SHP77 (cell line): Measurements from ENCODE around the gene FN1.

Source experiments
- DNase-seq, 2 experiments: peaks; one replicate each; lab custom pipeline; 2025; lab: John Stamatoyannopoulos, UW

FN1 gene

DNA sequence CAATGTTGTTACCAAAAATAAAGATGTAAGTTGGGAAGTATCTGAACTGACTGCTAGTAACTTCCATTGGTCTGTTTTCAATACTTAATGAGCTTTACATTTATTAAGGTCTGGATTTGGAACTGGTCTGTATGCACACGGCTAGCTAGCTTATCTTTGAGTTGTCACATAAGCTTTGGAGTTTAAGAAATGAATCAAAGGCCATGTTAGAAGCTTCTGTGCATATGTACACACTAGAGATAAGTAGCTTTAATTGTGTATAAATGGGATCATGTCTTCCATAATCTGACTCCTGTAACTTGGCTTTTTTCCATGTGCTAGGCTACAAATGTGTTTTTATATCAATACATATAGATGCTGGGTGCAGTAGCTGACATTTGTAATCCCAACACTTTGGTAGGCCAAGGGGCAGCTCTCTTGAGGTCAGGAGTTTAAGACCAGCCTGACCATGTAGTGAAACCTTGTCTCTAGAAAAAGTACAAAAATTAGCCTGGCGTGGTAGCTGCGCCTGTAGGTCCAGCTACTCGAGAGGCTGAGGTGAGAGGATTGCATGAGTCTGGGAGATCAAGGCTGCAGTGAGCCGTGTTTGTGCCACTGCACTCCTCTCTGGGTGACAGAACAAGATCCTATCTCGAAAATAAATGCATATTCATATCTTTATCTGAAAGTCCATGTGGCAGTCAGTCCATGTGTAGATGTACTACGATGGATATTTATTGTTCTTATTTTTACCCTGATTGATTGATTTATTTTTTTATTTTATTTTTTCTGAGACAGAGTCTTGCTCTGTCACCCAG lies 96.8 kb downstream of the FN1 start:
- no peak for DNase-seq

DNA sequence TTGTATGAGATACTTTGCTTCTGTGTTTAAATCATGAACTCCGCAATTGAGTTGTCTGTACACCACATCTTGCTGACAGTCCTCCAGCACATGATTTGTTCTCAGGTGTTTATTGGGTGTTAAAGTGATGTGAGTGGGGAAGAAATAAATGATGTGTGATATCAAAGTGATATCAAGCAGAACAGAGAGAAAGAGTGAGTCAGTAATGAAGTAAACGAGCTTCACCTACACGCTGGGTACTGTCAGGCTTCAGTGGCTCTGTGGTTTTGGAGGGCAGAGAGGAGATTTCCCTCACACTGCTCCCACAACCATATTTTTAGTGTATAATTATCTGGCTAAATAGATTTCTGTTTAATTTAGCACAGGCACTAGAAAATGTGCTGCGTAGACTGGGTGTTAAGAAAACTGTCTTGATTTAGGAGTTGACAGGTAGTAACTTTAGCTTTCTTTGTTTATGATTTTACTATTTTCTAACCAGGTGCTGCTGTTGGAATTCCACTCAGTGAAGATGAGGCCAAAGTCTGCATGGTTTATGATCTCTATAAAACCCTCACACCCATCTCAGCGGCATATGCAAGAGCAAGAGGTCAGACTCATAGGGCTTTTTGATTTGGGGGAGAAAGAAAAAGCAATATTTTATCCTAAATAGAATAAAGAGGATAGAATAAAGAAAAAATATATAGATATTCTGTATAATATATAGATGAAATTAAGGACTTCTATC lies 102.8 kb downstream of the FN1 start:
- no peak for DNase-seq

DNA sequence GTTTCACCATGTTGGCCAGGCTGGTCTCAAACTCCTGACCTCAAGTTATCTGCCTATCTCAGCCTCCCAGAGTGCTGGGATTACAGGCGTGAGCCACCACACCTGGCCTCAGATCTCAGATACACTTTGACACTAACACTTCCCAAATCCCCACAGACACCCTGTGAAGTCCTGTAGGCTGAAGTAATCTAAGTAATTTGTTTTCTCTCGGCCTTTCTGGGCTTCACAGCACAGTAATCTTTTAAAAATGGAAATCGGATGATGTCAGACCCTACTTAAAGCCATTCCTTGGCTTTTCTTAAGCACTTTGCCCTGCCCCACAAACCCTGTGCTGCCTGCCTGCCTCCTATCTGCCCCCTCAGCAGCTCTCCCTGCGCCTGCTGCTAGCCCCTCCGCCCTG lies 107.8 kb downstream of the FN1 start:
- no peak for DNase-seq

DNA sequence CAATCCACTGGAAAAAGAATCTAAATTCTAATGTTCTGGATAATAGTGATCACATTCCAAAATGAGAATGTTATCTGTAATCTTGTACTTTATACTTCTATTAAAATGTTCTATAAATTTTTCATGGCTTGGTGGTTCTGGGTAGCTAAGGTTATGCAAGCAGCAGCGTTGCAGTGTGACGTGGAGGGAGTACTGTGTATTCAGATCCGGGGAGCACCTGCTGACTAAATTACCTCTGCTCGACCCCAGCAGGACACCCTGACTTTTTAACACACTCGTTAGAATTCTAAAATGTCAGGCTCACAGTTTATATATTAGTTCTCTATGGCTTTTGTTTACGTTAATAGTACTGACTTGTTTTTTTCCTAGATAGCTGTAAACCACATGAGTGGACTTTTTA lies 111.1 kb downstream of the FN1 start:
- no peak for DNase-seq

DNA sequence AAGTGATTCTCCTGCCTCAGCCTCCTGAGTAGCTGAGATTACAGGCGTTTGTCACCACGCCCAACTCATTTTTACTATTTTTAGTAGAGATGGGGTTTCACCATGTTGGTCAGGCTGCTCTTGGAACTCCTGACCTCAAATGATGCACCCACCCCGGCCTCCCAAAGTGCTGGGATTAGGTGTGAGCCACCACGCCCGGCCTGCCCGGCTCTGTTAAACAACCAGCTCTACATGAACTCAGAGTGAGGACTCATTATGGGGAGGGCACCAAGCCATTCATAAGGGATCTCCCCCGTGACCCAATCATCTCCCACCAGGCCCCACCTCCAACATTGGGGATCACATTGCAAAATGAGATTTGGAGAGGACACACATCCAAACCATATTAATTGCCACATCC lies 115.2 kb downstream of the FN1 start:
- DNase-seq: no peak

DNA sequence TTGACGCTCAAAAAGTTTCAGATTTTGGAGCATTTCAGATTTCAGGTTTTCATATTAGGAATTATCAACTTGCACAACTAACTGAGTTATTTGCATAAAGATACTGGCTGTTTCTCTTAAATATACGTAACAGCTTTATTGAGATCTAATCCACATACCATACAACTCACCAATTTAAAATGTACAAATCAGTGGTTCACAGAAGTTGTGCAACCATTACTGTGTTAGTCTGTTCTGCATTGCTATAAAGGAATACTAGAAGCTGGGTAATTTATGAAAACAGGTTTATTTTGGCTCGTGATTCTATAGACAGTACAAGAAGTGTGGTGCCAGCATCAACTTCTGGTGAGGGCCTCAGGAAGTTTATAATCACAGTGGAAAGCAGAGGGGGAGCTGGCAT lies 115.8 kb downstream of the FN1 start:
- DNase-seq: no peak

DNA sequence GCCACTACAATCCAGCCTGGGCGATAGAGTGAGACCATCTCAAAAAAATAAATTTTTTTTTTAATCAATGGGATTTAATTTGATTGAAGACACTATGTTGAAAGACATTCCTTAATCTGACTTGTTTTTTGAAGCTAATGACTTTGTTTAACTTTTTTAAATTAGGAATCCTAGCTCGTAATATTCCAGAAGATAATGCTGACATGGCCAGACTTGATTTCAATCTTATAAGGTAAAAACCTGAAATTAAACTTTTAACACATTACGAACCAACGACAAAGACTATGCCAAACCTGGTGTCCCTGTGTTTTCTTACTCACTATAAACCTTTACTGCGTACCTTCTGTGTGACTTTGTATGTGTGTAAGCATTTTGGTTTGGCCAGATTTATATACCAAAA lies 116.4 kb downstream of the FN1 start:
- no peak for DNase-seq

DNA sequence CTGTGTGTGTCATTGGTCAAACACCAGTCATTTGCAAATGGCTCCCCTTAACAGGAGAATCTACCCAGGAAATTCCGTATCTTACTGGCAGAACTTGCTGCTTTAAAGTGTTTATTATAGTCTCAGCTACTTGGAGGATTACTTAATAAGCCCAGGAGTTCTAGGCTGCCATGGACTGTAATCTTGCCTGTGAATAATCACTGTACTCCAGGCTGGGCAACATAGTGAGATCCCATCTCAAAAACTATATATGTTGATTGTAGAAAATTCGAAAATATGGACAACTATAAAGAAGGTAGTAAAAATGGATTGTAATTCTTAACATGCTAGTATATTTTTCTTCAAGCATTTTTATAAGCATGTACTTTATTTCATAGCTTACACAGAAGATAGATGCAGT lies 119.5 kb downstream of the FN1 start:
- DNase-seq: no peak

DNA sequence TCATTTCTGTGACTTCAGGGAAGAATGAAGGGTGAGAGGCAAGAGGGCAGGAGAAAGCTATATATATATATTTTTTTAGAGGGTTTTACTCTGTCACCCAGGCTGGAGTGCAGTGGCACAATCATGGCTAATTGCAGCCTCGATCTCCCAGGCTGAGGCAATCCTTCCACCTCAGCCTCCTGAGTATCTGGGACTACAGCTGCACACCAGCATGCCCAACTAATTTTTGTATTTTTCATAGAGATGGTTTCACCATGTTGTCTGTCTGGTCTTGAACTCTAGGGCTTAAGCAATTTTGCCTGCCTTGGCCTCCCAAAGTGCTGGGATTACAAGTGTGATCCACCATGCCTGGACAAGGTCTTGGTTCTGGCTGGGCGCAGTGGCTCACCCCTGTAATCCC lies 120.6 kb downstream of the FN1 start:
- no peak for DNase-seq

DNA sequence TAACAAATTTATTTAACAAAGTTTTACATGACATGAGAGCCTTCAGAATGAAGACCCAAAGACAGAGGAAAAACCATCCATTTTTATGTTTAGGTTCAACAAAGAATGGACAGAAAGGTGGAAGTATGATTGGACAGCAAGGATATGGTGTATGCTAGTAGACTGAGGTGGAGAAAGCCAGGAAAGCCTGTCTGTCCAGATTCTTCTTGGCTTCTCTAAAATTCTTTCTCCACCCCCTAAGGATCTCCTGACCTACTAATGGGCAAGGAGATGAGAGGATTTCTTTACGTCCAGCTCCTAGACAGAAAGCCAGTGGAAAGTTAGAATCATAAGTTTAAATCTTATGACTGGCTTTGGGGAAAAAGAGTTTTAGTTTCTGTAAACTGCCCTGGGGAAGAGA lies 121.0 kb downstream of the FN1 start:
- no peak for DNase-seq

DNA sequence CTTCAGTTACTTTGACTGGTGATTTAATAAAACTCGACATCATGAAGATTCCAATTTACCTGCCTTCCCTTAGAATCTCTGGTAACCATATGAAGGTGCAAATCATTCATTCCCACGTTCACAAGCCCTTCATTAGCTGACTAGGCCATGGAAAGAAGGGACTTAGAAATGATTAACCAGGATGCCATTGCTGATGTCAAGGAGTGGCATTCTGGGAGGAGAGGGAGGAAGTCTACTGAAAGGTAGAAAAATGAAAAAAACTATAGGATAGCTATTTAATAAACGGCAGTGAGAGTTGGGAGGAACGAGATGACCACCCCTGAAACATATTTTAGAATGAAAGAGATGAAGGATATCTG lies 122.6 kb downstream of the FN1 start:
- no peak for DNase-seq

DNA sequence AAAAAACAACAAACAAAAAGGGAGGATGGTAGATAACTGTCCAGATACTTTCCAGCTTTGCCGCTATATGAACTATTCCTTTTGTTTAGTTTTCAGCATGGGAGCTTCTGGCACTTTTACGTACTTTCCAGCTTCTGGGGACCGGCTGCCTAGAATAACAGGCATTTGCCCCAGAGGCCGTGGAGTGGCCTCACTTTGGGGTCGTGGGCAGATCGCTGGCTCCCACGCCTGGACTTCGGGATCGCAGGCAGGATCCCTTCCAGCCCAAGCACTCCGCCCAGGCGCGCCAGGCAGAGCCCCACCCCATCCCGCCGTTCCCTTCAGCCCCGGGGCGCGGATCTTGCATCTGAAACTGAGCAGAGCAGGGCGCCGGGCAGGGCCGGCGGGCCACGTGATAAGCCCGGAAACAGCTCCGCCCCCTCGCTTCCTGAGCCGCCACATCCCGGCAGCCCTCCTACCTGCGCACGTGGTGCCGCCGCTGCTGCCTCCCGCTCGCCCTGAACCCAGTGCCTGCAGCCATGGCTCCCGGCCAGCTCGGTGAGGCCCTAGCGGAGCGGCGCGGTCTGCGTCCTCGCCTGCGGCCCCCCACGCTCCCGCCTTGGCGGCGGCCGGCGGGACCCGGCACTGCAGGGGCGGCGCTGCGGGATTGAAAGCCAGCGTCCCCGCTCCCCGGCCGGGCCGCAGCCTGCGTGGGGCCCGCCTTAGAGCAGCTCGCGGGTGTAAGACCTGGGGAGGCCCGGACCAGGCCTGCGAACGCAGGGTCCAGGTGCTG lies 124.1 kb downstream of the FN1 start, which contains the start of gene ATIC:
ATIC (plus strand) TSS at position 435 of the 772 bp plus-strand sequence; CDS start at position 519, 84 bp downstream.
- DNase-seq: peak; percentile 90 to 96

DNA sequence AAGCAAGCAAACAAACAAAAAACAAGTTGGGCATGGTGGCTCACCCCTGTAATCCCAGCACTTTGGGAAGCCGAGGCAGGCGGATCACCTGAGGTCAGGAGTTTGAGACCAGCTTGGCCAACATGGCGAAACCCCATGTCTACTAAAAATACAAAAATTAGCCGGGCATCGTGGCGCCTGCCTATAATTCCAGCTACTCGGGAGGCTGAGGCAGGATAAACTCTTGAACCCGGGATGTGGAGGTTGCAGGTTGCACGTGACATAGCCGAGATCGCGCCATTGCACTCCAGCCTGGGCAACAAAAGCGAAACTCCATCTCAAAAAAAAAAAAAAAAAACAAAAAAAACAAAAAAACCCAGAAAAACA lies 124.6 kb downstream of the FN1 start:
- DNase-seq: peak in 1 of 2 experiments; percentile 14
